ENCODE data around the gene MECR. TPM values are rescaled to one million over a fixed set of nuclear protein-coding genes. Genes with fewer than 3 reads are reported as not detected.

The MECR gene
- total and polyA plus RNA-seq, 7 experiments from 2014 or later: 8.6 to 24.4 (median 17.6) TPM

- Histone ChIP-seq H3K4me1 (ENCODE audit: control insufficient read depth in 2 of 2, insufficient read depth in 2 of 2, low read length in 2 of 2) (peaks cover 0 to 4% of the 10 kb centered on the region in 2 donors), H3K4me3 (ENCODE audit: low read length) (no peak overlapping the region), H3K36me3 (ENCODE audit: control insufficient read depth in 2 of 3, insufficient read depth in 3 of 3, low read length in 3 of 3) (no peaks in the 10 kb centered on the region), H3K27me3 (ENCODE audit: control insufficient read depth in 2 of 2, insufficient read depth in 2 of 2, low read length in 2 of 2) (peaks cover 4 to 5% of the 10 kb centered on the region in 2 donors), H3K9me3 (ENCODE audit: control insufficient read depth in 2 of 3, low read length in 3 of 3) (no peaks in the 10 kb centered on the region), H3K27ac (ENCODE audit: low read depth, low read length) (no peak overlapping the region)
- no peak for DNase-seq
- Mint-ChIP-seq H3K27me3 (peaks cover 29 to 46% (median 36%) of the 10 kb centered on the region in 5 donors), H3K27ac (no peak overlapping the region), H3K4me1 (peaks cover 3 to 8% (median 5%) of the 10 kb centered on the region in 7 donors), H3K4me3 (no peak overlapping the region), H3K9me3 (peaks cover 0 to 2% (median 0%) of the 10 kb centered on the region in 11 donors), H3K36me3 (no peaks in the 10 kb centered on the region)
- ChIA-PET POLR2A (no interaction called here), CTCF (interaction anchor here (0.7 kb wide), 1 partner anchor 1463 kb away, joined by 5 read pairs; no protein-coding TSS in a partner anchor)
- intact Hi-C loops (cut with micrococcal nuclease): no loop called here
- no peak for ATAC-seq
Observed at GRCh38 chr1:29243023-29243870, 12.5 kb upstream of the MECR start.

GRCh38 chr1:29240986-29241385 is 10.3 kb upstream of the MECR start:
- H3K27ac ChIP-seq (ENCODE audit: low read depth, low read length): no peak overlapping the region
- ChIA-PET CTCF (no interaction called here), POLR2A (no interaction called here)
- H3K4me3 ChIP-seq (ENCODE audit: low read length): no peak overlapping the region
- H3K4me1 ChIP-seq (ENCODE audit: control insufficient read depth in 2 of 2, insufficient read depth in 2 of 2, low read length in 2 of 2): peaks cover 4 to 15% of the 10 kb centered on the region in 2 donors
- H3K9me3 Mint-ChIP-seq: peaks cover 0 to 2% (median 0%) of the 10 kb centered on the region in 11 donors
- DNase-seq (no peak), ATAC-seq (no peak)
- peaks cover 9 to 14% of the 10 kb centered on the region in 2 donors for H3K27me3 ChIP-seq (ENCODE audit: control insufficient read depth in 2 of 2, insufficient read depth in 2 of 2, low read length in 2 of 2)
- no peak overlapping the region for H3K4me3 Mint-ChIP-seq
- H3K4me1 Mint-ChIP-seq: peaks cover 14 to 22% (median 18%) of the 10 kb centered on the region in 7 donors
- no peaks in the 10 kb centered on the region for H3K36me3 ChIP-seq (ENCODE audit: control insufficient read depth in 2 of 3, insufficient read depth in 3 of 3, low read length in 3 of 3)
- H3K36me3 Mint-ChIP-seq: peaks cover 0 to 7% (median 2%) of the 10 kb centered on the region in 5 donors
- no peak overlapping the region for H3K27ac Mint-ChIP-seq
- H3K27me3 Mint-ChIP-seq: peaks cover 38 to 48% (median 44%) of the 10 kb centered on the region in 5 donors
- intact Hi-C loops (cut with micrococcal nuclease): no loop called here
- H3K9me3 ChIP-seq (ENCODE audit: control insufficient read depth in 2 of 3, low read length in 3 of 3): no peaks in the 10 kb centered on the region

- Histone ChIP-seq H3K4me1 (ENCODE audit: control insufficient read depth in 2 of 2, insufficient read depth in 2 of 2, low read length in 2 of 2) (peaks cover 4 to 17% of the 10 kb centered on the region in 2 donors), H3K27me3 (ENCODE audit: control insufficient read depth in 2 of 2, insufficient read depth in 2 of 2, low read length in 2 of 2) (peaks cover 12 to 14% of the 10 kb centered on the region in 2 donors), H3K9me3 (ENCODE audit: control insufficient read depth in 2 of 3, low read length in 3 of 3) (no peaks in the 10 kb centered on the region), H3K27ac (ENCODE audit: low read depth, low read length) (no peak overlapping the region), H3K4me3 (ENCODE audit: low read length) (no peak overlapping the region), H3K36me3 (ENCODE audit: control insufficient read depth in 2 of 3, insufficient read depth in 3 of 3, low read length in 3 of 3) (no peaks in the 10 kb centered on the region)
- H3K4me1 Mint-ChIP-seq: peaks cover 15 to 26% (median 22%) of the 10 kb centered on the region in 7 donors
- CTCF ChIA-PET: no interaction called here
- intact Hi-C loops (cut with micrococcal nuclease): no loop called here
- H3K4me3 Mint-ChIP-seq: no peak overlapping the region
- peaks cover 0 to 7% (median 2%) of the 10 kb centered on the region in 5 donors for H3K36me3 Mint-ChIP-seq
- ATAC-seq (no peak), DNase-seq (no peak)
- POLR2A ChIA-PET: no interaction called here
- H3K9me3 Mint-ChIP-seq: peaks cover 0 to 2% (median 0%) of the 10 kb centered on the region in 11 donors
- H3K27ac Mint-ChIP-seq: no peak overlapping the region
- H3K27me3 Mint-ChIP-seq: peaks cover 42 to 53% (median 49%) of the 10 kb centered on the region in 5 donors
Observed at GRCh38 chr1:29240400-29240837, 9.7 kb upstream of the MECR start.

GRCh38 chr1:29239142-29239541 is 8.4 kb upstream of the MECR start:
- no peaks in the 10 kb centered on the region for H3K9me3 ChIP-seq (ENCODE audit: control insufficient read depth in 2 of 3, low read length in 3 of 3)
- ChIA-PET POLR2A (no interaction called here), CTCF (no interaction called here)
- DNase-seq (no peak), ATAC-seq (no peak)
- peaks cover 0 to 7% (median 2%) of the 10 kb centered on the region in 5 donors for H3K36me3 Mint-ChIP-seq
- no peaks in the 10 kb centered on the region for H3K36me3 ChIP-seq (ENCODE audit: control insufficient read depth in 2 of 3, insufficient read depth in 3 of 3, low read length in 3 of 3)
- peaks cover 42 to 61% (median 56%) of the 10 kb centered on the region in 5 donors for H3K27me3 Mint-ChIP-seq
- no peak overlapping the region for H3K27ac ChIP-seq (ENCODE audit: low read depth, low read length)
- H3K27me3 ChIP-seq (ENCODE audit: control insufficient read depth in 2 of 2, insufficient read depth in 2 of 2, low read length in 2 of 2): peaks cover 12 to 14% of the 10 kb centered on the region in 2 donors
- peaks cover 4 to 17% of the 10 kb centered on the region in 2 donors for H3K4me1 ChIP-seq (ENCODE audit: control insufficient read depth in 2 of 2, insufficient read depth in 2 of 2, low read length in 2 of 2)
- peak overlapping the region in 8 of 10 donors; percentile 45 to 91 (median 82) for H3K4me3 Mint-ChIP-seq
- H3K27ac Mint-ChIP-seq: no peak overlapping the region
- H3K9me3 Mint-ChIP-seq: peaks cover 0 to 2% (median 0%) of the 10 kb centered on the region in 11 donors
- no peak overlapping the region for H3K4me3 ChIP-seq (ENCODE audit: low read length)
- peaks cover 15 to 26% (median 22%) of the 10 kb centered on the region in 7 donors for H3K4me1 Mint-ChIP-seq
- intact Hi-C loops (cut with micrococcal nuclease): loop anchor here (5.0 to 10.0 kb wide), 5 partner anchors 216 to 1926 kb away; no protein-coding TSS in a partner anchor

GRCh38 chr1:29238620-29239002 is 7.9 kb upstream of the MECR start:
- Histone ChIP-seq H3K4me1 (ENCODE audit: control insufficient read depth in 2 of 2, insufficient read depth in 2 of 2, low read length in 2 of 2) (peaks cover 4 to 17% of the 10 kb centered on the region in 2 donors), H3K36me3 (ENCODE audit: control insufficient read depth in 2 of 3, insufficient read depth in 3 of 3, low read length in 3 of 3) (no peaks in the 10 kb centered on the region), H3K27ac (ENCODE audit: low read depth, low read length) (no peak overlapping the region), H3K4me3 (ENCODE audit: low read length) (no peak overlapping the region), H3K9me3 (ENCODE audit: control insufficient read depth in 2 of 3, low read length in 3 of 3) (no peaks in the 10 kb centered on the region), H3K27me3 (ENCODE audit: control insufficient read depth in 2 of 2, insufficient read depth in 2 of 2, low read length in 2 of 2) (peaks cover 12 to 14% of the 10 kb centered on the region in 2 donors)
- ChIA-PET POLR2A (no interaction called here), CTCF (no interaction called here)
- Mint-ChIP-seq H3K27ac (peak overlapping the region in 1 of 9 donors; percentile 53), H3K27me3 (peaks cover 42 to 64% (median 61%) of the 10 kb centered on the region in 5 donors), H3K4me1 (peaks cover 15 to 26% (median 22%) of the 10 kb centered on the region in 7 donors), H3K36me3 (peaks cover 0 to 7% (median 2%) of the 10 kb centered on the region in 5 donors), H3K9me3 (peaks cover 0 to 2% (median 0%) of the 10 kb centered on the region in 11 donors), H3K4me3 (peak overlapping the region; percentile 45 to 91 (median 79))
- DNase-seq (no peak), ATAC-seq (no peak)
- intact Hi-C loops (cut with micrococcal nuclease): loop anchor here (5.0 to 10.0 kb wide), 5 partner anchors 216 to 1926 kb away; no protein-coding TSS in a partner anchor

GRCh38 chr1:29237852-29238619 is 7.3 kb upstream of the MECR start:
- H3K4me3 Mint-ChIP-seq: peak overlapping the region; percentile 78 to 91 (median 84)
- ATAC-seq (no peak), DNase-seq (peak in 1 of 9 donors; percentile 26)
- peaks cover 42 to 65% (median 61%) of the 10 kb centered on the region in 5 donors for H3K27me3 Mint-ChIP-seq
- no peaks in the 10 kb centered on the region for H3K36me3 ChIP-seq (ENCODE audit: control insufficient read depth in 2 of 3, insufficient read depth in 3 of 3, low read length in 3 of 3)
- no peak overlapping the region for H3K4me3 ChIP-seq (ENCODE audit: low read length)
- H3K9me3 ChIP-seq (ENCODE audit: control insufficient read depth in 2 of 3, low read length in 3 of 3): no peaks in the 10 kb centered on the region
- peaks cover 0 to 2% (median 0%) of the 10 kb centered on the region in 11 donors for H3K9me3 Mint-ChIP-seq
- no peak overlapping the region for H3K27ac ChIP-seq (ENCODE audit: low read depth, low read length)
- peaks cover 12 to 14% of the 10 kb centered on the region in 2 donors for H3K27me3 ChIP-seq (ENCODE audit: control insufficient read depth in 2 of 2, insufficient read depth in 2 of 2, low read length in 2 of 2)
- peaks cover 0 to 7% (median 2%) of the 10 kb centered on the region in 5 donors for H3K36me3 Mint-ChIP-seq
- H3K4me1 ChIP-seq (ENCODE audit: control insufficient read depth in 2 of 2, insufficient read depth in 2 of 2, low read length in 2 of 2): peaks cover 4 to 17% of the 10 kb centered on the region in 2 donors
- ChIA-PET CTCF (no interaction called here), POLR2A (no interaction called here)
- intact Hi-C loops (cut with micrococcal nuclease): loop anchor here (2.0 to 10.0 kb wide), 6 partner anchors 217 to 1927 kb away; no protein-coding TSS in a partner anchor
- peak overlapping the region in 3 of 9 donors; percentile 32 to 84 (median 48) for H3K27ac Mint-ChIP-seq
- H3K4me1 Mint-ChIP-seq: peaks cover 15 to 26% (median 22%) of the 10 kb centered on the region in 7 donors

Data from naive thymus-derived CD4-positive, alpha-beta T cell (primary cell).